Stimulated activated CD8-positive, alpha-beta memory T cell treated with anti-CD3 and anti-CD28 coated beads, Interleukin-12 subunit alpha, Interleukin-12 subunit beta, amount 100 ng/mL, for 1 hour (primary cell): ENCODE results near the gene BRAF.
"Not testable (repeated sequence)": the region's sequence is repeated elsewhere in the genome, so short reads cannot be mapped to it uniquely, and the experiment has no call there.

ENCODE experiments used
- DNase-seq: peaks from one replicate; pipeline ENCODE4 v3.0.0-alpha.2; 2020; ENCODE audit warnings: low read depth

Gene BRAF

DNA sequence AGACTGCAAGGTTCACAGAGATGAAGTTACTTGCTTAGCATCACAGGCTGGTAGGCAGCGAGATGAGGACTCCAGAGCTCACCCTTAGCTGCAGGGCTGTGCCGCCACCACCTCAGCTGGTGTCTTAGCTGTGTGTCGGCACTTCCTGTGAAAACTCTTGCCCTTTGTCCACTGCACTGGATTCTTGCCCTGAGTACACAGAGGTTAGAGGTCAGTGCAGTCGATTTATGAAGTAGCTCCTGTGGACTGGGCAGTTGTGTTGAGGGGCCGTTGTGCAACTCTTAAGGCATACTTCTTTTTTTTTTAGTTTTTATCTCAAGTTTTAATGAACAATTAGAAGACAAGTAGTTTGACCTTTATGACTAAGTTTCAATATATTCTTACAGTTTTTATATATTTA, 217.6 kb downstream of the BRAF start:
- DNase-seq, result no peak

DNA sequence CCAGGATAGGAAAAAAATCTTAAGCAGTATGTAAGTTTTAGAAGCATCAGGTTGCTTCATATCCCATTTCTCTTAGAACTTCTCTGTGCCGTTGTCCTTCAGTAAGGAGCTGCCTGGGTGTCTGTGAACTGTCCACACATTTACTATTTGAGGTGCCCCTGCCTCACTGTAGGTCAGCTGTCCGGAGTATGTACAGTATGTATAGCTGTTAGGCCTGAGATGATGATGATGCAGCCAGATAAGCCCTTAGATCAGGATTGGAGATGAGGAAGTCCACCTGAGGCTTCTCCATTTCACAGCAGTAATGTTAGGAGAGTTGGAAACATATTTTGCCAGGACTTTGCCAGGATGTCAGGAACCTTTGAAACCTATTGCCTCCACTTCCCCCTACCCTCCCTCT, 220.5 kb downstream of the BRAF start:
- no peak for DNase-seq

DNA sequence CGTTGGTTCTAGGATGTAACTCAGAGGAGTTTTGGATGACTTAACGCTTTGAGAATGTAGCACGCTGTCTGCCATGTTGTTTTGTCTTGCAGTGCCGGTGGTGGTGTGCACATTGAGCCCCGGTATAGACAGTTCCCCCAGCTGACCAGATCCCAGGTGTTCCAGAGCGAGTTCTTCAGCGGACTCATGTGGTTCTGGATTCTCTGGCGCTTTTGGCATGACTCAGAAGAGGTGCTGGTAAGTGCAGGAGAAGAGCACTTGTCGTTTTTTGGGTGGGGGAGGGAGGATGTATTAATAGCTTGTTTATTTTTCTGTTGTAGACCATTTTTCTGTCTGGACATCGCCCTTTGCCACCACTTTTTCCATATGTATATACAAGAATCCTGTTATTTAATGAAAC, 222.0 kb downstream of the BRAF start:
- no peak for DNase-seq

DNA sequence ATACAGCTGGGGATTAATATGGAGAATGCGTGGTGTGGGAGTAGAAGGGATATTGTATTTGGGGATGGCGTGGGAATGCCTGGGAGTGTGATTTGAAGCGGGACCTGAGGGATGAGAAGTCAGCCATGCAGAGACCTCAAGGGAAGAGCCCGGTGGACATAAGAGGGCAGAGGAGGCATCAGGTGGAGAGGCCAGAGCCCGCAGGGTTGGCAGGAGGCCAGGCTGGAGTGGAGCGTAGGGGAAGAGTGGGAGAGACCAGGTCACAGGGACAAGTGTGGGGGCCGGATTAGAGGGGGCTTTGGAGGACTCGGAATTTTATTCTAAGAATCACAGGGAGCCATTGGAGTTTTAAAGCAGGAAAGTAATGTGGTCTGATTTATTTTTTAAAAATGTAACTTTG, 226.3 kb downstream of the BRAF start:
- no peak for DNase-seq

DNA sequence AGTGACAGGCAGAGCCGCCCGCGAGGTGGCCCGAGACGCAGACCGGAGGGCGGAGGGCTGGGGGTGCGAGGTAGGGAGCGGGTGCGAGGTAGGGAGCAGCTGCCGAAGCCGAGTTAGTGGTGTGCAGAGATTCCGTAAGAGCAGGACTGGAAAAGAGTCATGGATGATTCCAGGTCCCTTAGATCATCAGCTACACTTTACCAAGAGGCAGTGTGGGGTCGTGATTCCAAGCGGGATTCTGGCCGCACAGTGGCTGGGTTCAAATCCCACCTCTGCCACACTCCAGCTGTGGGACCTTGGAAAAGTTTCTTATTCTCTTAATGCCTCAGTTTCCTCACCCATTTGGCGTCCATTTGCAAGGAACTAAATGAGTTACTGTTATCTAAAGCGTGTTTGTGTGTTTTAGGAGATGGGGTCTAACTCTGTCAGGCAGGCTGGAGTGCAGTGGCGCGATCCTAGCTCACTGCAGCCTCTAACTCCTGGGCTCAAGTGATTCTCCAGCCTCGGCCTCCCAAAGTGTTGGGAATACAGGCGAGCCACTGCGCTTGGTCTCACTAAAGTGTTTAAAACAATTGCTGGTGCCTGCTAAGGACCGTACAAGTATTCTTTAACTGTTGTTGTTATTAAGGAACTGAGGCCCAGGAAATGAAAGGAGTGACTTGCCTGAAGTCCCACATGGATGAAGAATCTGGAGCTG, 227.1 kb downstream of the BRAF start:
- no peak for DNase-seq

DNA sequence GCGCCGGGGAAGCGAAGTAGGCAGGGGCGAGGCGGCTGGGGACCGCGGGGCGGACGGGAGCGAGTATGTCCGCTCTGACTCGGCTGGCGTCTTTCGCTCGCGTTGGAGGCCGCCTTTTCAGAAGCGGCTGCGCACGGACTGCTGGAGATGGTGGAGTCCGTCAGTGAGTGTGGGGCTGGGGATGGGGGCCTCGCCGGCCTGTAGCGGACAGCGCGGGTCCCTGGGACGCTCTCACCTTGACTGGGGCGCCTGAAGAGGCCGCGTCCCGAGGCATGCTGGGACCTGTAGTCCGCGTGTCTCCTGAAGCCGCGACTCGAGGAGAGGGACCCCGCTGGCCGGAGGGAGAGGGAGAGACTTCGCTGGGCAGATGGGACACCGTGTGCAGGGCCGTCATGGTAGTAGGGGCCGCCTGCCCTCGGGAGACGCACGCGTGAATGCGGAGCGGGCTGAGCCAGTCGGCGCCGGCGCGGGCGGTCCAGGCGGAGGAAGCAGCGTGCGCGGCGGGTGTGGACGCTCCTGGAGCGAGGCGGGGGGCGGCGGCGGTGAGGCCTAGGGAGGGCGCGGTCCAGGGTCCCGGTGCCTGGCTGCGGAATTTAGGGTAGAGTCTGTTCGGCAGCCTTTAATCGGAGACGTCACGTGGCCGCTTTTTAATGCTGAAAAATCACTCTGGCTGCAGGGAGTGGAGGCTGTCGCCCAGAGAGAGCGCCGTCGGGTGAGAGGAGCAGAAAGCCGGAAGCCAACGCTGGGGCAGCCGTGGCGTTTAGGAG, 227.9 kb downstream of the BRAF start, which contains the start of gene NDUFB2:
Gene NDUFB2 (plus strand): TSS at position 29 of the 767 bp plus-strand sequence. CDS start 37 bp downstream, at position 66.
- peak; percentile 32 for DNase-seq

DNA sequence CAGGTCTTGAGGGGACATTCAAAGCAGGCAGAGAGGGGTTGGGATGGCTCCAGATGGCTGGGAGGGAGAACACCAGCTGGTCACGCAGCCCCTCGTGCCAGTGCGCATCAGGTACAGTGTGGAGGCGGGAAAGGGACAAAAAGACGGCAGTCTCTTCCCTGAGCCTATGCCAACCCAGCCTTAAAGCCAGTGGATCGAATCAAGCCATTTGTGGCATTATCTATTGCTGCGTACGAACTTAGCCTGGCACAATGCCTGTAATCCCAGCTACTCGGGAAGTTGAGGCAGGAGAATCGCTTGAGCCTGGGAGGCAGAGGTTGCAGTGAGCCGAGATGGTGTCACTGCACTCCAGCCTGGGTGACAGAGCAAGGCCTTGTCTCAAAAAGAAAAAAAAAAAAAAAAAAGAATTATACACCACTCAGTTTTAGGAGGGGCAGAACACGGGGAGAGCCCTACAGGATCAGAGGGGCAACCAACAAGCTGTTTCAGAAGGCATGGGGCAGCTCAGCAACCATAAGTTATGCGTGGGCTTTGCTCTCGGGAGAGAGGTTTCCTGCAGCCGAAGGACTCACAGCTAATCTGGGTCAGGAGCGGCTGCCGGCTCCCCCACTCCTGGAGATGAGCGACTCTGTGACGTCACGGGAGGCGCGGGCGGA, 228.6 kb downstream of the BRAF start:
- peak; percentile 91 for DNase-seq

DNA sequence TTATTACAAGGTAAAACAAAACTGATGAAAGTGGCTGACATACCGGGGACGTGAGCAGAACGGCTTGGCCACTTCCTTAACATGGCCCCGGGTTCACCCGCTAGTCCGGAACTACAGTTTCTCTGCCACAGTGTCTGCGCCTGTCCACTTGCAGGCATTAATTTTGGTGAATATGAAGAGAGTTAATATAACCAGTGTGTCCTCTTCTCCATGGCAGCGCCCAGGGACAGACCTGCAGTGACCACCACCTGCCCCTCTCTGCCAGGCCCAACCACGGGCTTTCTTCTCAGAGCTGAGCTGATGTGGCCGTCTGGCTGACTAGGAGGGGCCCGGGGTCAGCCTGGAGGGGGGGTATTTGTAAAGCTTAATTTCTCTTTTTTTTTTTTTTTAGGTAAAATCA, 229.3 kb downstream of the BRAF start:
- no peak for DNase-seq

DNA sequence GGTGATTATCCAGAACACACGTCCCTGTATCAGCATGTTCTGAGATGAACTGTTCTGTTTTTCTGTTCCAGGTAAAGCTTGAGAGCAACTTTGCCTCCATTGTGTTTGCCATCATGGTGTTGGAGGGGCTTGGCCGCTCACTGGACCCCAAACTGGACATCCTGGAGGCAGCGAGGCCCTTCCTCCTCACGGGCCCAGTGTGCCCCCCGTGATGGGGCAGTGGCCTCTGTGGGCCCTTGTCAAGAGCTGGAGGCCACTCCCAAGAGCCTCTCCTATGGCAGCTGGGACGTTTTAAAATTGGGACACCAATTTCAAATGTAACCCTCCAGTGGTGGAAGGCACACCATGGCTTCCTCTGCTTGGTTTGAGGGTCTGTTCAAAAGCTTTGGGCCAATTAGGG, 230.1 kb downstream of the BRAF start:
- no peak for DNase-seq

DNA sequence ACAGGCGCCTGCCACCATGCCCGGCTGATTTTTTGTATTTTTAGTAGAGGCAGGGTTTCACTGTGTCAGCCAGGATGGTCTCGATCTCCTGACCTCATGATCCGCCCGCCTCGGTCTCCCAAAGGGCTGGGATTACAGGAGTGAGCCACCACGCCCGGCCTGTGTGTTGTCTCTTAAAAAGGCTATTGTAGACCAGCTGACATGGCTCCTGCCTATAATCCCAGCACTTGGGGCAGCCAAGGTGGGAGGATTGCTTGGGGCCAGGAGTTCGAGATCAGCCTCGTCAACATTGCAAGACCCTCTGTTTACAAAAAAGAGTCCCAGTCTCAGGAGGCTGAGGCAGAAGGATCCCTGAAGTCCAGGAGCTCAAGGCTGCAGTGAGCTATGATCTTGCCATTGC, 230.9 kb downstream of the BRAF start:
- DNase-seq, result not testable (repeated sequence)

DNA sequence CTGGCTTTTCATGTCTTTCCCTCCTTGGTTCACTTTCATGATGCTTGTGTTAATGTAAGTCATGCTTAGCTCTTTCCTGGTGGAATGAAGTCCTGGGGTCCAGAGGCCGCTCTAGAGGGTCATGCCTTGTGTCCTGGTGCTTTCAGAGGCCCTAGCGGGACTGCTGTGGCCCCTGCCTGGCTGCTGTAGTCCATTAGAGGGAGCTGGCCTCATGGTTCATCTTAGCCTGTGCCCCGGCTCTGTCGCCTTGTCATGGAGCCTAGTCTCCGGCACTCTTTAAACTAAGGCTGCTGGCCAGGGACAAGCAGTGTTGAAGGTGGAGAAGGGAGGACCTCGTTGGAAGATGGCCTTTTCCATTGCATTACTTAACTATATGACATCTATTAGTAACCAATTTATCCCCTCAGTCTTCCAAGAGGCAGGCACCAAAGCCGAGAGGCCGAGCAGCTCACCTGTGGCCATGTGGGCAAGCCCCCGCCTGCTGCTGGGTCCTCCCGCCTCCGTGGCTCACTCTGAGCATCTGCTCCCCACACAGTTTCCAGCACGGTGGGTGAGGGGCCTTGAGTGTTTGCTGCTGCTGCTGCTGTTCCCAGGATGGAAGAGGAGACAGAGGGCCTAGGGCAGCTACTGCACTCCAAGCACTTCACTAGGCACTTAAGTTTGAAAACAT, 233.2 kb downstream of the BRAF start:
- DNase-seq, result no peak

DNA sequence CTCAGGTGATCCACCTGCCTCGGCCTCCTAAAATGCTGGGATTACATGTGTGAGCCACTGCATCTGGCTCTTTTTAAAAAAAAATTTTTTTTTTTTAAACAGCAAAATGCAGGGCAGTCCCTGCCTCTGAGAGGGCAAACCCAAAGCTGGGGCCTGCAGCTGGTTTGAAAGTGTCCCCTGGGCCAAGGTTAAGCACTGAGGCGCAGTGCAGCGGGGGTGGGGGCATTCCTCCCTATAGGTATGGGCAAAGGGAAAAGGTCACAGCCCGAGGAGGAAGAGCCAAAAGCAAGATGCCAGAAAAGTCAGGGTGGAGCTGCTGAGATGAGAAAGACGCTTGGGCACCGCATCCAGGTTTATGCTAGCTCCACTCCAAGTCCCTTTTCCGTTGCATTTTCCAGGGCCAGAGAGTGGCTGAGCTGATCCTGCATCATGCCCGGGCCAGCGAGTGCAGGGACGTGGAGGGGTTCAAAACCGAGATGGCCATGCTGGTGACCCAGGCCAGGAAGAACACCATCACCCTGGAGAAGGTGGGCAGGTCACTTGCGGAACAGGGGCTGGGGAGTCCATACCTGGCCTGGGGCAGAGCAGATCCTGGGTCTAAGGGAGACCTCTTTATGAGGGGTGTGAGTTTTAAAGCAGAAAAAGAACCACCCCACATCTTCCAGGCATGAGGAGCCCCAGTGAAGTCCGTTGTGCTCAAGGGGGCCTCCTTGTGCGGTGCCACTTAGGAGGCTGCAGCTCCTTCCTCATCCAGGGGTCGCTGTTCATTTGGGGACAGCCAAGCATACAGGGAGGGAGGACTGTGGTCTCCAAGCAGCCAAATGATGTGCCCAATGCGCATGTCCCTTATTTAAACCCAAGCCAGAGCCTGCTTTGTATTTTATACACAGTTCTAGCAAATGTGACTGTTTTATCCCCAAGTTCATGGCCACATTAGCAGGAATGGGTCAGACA, 235.3 kb downstream of the BRAF start:
- no peak for DNase-seq

DNA sequence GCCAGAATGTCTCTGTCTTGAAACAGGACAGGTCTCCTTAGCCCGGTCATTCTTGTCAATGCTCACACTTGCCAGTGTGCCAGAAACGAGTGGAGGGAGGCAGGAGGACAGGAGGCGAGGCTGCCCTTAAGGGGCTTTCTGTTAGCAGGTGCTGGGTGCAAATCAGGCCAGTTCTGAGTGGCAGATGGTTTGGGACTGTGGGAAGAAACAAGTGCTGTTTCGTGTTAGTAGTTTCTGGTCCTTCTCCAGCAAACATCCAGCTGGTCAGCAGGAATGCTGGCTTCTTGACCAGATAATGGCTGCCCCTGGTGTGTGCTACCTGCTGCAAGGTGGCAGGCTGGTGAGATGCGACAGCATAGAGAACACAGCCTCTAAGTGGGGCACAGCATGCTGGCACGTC, 236.4 kb downstream of the BRAF start:
- DNase-seq, result no peak

DNA sequence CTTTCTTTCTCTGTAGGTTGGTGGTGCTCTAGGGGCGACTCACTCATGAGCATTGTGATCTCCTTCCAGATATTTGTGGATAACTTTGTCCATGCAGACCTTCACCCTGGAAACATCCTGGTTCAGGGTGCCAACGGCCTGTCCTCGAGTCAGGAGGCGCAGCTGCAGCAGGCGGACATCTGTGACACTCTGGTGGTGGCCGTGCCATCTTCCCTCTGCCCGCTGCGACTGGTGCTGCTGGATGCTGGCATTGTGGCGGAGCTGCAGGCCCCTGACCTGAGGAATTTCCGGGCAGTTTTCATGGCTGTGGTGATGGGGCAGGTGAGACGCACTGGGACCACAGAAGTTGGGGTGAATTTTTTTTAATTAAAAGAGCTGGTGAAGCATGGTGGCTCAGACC, 237.8 kb downstream of the BRAF start:
- DNase-seq, result no peak

DNA sequence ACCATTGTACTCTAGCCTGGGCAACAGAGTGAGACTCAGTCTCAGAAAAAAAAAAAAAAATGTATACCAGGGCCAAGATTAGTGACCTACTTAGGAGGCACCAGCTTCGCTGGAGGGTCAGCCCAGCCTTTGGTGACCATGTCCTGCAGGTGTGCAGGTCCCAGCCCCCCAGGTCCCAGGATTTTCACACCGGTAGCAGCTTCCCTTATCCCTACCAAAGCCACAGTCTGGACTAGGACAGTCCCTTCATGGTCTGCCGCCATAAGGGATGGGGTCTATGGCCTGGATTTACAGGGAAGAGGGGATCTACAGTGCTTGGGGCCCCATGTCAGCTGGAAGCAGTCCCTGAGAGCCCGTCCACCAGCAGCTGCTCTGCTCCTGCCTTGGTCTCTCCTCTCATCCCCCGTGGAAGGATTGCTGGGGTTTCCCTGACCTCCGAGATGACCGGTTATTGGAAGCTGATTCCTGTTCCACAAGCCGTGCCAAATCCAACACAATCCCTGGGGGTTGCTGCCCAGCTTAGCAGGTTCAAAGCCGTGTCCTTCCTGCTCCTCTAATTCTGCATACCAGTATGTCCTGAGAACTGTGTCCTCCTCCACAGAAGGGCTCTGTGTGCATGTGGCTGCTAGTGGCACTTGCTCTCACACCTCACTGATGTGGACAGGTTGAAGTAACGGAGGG, 239.2 kb downstream of the BRAF start:
- DNase-seq, result no peak

DNA sequence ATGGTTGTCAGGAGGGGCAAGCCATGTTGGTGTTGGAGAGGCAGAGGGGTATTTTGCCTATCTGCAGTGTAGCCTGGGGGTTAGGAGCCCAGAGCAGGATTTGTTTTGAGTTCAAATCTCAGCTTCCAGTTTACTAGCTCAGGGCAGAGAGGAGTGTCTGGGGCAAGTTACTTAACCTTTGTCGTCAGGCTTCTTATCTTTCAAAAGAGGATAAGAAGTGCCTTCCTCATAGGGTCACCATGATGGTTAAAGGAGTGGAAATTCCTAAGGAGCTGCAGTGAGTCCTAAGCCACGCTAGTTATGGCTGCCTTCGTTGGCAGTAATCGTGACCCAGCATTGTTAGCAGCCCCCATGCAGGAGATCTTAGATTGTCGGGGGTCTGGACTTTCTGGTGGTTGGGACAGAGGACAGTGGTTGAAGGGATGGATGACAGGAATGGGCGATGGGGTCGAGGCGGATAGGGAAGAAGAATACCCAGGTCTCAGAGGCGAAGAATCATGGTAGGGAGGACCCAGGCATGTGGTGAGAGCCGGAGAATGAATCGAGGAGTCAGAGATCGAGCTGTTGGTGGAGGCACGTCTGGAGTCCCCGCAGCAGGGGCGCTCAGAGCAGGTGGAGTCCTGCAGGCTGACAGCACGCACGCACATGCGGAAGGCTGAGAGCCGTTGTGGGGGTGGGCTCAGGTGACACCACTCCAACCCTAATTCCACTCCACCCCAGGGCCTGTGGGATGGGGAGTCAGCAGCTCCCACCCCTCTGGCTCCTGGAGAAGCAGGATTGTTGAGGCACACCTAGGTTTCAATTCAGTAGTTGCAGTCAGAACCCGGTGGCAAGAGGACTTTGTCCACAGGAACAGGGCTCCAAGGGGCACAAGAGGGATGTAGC, 240.4 kb downstream of the BRAF start:
- DNase-seq, result no peak

DNA sequence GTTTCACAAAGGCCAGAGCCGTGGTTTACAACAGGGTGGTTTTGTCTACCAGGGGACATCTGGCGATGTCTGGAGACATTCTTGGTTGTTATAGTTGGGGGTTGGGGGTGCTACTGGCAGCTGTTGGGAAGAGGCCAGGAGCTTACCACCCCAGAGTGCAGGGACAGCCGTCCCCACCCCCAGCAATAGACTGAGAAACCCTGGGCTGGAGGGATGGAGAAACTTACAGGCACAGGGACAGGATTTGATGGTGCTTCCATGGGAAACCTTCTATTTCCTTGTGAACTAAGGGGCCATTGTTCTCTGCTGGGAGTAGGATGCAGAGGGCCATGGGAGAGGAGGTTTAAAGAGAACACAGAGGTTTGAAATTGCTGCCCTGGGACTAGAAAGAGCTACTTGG, 241.1 kb downstream of the BRAF start:
- DNase-seq, result no peak

DNA sequence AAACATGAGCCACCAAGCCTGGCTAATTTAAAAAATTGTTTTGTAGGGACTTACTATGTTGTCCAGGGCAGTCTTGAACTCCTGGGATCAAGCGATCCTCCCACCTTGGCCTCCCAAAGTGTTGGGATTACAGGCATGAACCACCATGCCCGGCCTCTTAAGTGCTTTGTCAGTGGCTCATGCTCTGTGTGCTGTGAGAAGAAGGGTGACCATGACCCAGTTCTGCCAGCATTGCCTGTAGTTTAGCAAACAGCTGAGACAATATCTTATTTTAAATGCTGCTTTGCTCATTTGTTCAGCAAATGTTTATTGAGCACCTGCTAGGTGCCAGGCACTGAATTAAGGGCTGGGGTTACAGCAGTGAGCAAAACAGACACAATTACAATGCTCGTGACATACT, 243.0 kb downstream of the BRAF start:
- no peak for DNase-seq

DNA sequence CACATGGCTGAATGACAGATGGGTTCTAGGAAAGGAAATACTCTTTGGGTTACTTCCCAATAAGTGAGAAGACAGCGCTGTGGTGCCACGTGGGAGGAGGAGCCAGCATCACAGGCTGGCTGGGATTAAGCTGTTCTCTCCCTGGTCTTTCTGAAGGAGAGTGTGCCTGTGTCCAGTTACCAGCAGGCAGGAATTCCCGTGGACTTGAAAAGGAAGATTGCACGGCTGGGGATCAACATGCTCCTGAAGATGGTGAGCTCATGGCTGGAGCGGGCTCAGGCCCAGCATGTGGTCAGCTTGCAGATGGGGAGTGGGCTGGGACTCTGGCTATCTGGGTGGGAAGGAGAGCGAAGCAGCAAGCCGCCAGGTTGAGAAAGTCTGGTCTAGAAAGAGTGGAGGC, 243.8 kb downstream of the BRAF start:
- no peak for DNase-seq

DNA sequence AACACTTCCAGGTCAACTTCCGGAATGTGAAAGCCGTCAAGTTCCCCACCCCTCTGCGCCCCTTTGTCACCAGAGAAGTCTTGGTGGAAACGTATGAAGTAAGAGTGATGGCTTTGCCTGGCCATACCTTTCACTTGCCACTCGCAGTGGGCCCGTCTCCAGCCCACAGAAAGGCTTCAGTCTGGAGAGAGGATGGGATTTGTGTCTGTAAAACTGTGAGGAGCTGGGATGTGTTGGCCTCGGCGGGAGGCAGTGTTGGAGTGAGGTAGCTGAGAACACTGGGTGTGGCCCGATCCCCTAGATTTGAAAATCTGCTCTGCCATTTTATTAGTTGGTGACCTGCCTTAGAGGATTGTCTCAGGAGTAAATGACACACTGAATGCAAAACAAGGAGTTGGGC, 245.5 kb downstream of the BRAF start:
- no peak for DNase-seq
